Middle frontal gyrus (tissue), 1 donor: ENCODE measurements around the gene ZNF770.
"Not testable (repeated sequence)": the region's sequence is repeated elsewhere in the genome, so short reads cannot be mapped to it uniquely, and the experiment has no call there.

Source experiments
- DNase-seq: peaks from one replicate; pipeline ENCODE4 v3.0.0-alpha.2; 2015; ENCODE audit warnings: low spot score; ENCODE audit errors: extremely low spot score

The ZNF770 gene

GRCh38 chr15:34976743-34977142, 11.3 kb downstream of the ZNF770 start:
- no peak for DNase-seq

DNA sequence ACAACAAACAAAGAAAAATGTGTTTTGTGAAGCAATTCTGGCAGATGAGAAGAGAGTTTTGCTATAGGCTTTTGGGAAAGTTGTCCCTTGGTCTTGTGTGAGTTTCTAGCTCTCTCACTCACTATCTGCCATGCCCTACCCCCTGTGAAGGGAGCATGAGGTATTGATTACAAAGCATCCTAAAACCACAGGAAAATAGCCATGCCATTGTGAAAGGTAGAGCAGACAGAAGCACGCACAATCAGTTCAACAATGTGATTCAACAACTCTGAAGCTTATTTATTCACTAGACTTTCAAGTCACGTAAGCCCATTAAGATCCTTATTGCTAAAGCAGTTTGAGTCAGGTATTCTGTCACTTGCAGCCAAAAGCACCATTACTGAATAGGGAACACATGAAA, 12.0 kb downstream of the ZNF770 start:
- DNase-seq, result no peak

DNA sequence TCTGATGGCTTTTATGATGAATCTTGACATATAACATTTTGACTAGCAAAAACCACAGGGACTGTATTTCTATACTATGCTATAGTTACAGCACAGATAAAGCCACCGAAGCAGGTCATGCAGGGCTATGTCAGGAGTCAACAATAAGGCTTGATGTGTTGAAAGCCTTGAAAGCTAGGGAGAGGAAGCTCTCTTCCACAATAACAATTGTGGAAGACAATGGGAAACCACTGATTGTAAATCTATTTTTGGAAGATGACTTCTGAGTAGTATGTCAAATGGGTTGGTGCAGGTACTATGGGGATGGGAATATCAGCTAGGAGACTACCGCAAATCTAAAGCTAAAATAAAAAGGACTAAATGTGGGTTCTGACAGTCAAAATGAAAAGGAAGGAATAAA, 14.6 kb downstream of the ZNF770 start:
- no peak for DNase-seq

DNA sequence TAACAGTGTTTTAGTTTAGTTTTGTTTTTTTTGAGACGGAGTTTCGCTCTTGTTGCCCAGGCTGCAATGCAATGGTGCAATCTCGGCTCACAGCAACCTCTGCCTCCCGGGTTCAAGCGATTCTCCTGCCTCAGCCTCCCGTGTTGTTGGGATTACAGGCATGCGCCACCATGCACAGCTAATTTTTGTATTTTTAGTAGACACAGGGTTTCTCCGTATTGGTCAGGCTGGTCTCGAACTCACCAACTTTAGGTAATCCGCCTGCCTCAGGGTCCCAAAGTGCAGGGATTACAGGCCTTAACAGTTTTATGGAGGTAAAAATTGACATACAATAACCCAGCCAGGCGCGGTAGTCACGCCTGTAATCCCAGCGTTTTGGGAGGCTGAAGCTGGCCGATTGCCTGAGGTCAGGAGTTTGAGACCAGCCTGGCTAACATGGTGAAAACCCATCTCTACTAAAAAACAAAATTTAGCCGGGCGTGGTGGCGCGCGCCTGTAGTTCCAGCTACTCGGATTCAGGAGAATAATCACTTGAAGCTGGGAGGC, 17.9 kb downstream of the ZNF770 start:
- DNase-seq, result not testable (repeated sequence)

GRCh38 chr15:34969340-34970097, 18.6 kb downstream of the ZNF770 start, which contains the start of gene AQR:
Gene AQR (minus strand): TSS chr15:34969742. CDS start chr15:34969613, 129 bp downstream.
- DNase-seq, result peak; percentile 97

DNA sequence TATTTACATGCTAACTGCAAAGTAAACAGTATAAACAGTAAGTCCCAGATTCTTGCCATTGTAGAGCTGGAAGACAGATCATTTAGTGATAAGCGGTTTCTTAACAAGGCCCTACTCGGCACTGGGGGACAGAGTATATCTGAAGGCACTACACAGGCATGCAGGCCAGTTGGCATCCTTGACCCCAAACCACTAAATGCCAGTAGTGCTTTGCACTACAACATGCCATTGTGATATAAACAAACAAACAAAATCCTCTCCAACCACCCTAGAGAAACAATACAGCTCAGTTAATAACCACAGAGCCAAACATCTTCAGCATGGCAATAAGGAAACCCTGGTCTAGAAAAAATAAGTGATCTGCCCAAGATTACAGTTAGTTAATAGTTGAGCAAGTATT, 23.8 kb downstream of the ZNF770 start:
- no peak for DNase-seq

DNA sequence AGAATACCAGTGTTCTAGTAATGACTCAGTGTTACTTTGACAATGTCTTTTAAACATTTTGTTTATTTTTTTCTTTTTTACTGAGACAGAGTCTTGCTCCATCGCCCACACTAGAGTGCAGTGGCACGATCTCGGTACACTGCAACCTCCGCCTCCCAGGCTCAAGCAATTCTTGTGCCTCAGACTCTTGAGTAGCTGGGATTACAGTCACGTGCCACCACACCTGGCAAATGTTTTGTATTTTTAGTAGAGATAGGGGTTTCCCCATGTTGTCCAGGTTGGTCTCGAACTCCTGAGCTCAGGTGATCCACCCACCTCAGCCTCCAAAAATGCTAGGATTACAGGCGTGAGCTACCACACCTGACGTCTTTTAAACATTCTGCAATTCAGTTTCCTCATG, 34.2 kb downstream of the ZNF770 start:
- DNase-seq, result no peak

- DNase-seq, result no peak
Observed at GRCh38 chr15:34952481-34952880, 35.6 kb downstream of the ZNF770 start.

GRCh38 chr15:34951993-34952392, 36.1 kb downstream of the ZNF770 start:
- no peak for DNase-seq

DNA sequence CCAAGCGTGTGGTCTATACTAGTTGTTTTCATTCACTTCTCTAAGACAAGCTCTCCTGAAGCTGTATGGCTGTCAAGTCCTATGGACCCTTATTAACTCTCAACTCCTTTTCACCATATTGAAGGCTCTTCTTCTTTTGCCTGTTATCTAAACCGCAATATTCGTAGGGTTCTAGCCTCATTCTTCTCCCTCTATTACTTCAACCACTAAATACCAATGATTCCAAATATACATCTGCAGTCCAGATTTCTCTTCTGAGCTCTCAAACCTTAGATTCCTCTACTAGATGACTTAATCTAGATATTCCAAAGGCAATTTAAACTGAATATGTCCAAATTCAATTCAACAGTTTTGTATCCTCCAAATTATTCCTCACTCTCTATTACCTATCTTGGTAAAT, 43.2 kb downstream of the ZNF770 start:
- DNase-seq, result no peak

DNA sequence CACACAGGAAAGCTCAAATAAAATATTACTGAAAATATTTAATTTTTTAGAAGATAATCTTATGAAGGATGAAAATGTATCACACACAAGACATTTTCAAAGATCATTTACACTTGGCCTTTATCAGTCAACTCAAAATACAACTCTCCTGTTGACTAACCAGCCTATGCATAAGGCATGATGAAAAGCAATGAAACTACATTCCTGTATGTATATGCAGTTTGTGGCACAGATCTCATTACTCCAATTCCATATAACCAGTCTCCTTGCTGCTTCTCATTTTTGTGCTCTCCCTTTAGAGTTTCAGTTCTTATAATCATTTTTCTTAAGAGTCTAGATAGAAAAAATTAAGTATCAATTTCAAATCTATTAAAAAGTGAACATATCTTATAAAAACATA, 44.4 kb downstream of the ZNF770 start:
- no peak for DNase-seq

GRCh38 chr15:34943264-34943663, 44.8 kb downstream of the ZNF770 start:
- not testable (repeated sequence) for DNase-seq

DNA sequence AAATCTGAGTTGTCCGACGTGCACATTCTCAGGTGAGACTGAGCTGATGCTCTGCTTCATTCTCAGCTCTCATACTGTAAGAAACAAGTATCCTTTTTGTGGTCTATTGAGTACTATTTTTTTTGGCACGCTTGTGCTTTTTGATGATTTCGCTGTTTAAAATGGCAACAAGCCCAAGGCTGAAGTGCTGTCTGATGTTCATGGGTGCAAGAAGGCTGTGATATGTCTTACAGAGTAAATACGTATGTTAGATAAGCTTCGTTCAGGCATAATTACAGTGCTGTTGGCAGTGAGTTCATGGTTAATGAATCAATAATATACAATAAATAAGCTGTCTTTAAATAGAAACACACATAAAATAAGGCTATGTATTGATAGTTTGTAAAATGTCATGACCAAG, 45.7 kb downstream of the ZNF770 start:
- DNase-seq, result no peak

DNA sequence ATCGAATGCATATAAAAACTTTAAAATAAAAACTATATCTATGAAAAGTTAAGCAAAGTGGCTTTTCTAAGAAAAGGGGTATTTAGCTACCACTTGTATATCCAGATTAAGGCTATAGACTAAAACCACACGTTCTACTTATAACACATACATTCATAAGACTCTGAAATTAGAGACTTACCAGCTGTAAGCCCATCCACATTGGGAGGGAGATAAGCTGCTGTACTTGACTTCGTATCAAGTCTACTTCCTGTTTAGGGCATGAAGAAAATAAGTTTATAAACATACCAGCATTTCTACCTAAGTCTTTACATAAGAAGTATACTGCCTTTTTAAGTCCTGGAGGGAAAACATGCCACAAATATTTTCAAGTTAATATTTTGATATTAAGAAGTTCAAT, 46.3 kb downstream of the ZNF770 start:
- DNase-seq, result no peak

DNA sequence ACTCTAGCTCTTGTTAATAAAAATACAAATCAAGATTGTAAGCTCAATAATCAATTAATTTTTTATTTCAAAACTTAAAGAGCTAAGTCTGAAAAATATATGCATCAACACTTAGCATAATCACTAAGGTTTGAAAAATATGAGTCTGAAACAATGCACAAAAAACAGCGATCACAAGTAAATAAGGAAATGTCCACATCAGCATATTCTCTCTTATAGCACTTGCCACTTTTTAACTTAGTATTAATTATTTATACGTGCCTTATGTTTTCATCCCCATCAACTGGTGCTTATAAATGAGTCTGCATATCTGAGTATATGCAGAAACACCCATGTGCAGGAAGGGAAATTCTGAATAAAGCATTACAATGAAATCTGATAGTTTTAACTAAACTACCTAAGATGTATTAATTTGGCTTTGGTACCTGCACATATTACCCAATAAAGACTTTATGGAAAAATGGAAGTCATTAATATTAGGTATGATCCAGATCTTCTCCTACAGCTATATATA, 46.8 kb downstream of the ZNF770 start:
- DNase-seq, result no peak

- no peak for DNase-seq
Observed at GRCh38 chr15:34933432-34933975, 54.6 kb downstream of the ZNF770 start.

GRCh38 chr15:34928349-34928748, 59.7 kb downstream of the ZNF770 start:
- DNase-seq, result not testable (repeated sequence)
